HEK293 (cell line): ENCODE measurements around the gene EEFSEC.

Experiments
- CTCF ChIA-PET: fragments of 350-600 bp; formaldehyde crosslinking; extraction: SDS; loops from one replicate; lab custom pipeline; 2021; ENCODE audit warnings: antibody characterized with exemption; lab: Yijun Ruan, JAX
- POLR2A ChIA-PET: fragments of 300-600 bp; formaldehyde crosslinking; extraction: SDS; loops from one replicate; lab custom pipeline; 2020; ENCODE audit warnings: antibody characterized with exemption, inconsistent platforms; lab: Yijun Ruan, JAX
- H3K27ac ChIP-seq: fragments of 200-500 bp; sonication (Bioruptor generic); 2 replicates; pipeline ENCODE4 v1.5.1; 2014; ENCODE audit warnings: low read depth, low read length, control low read depth, inconsistent platforms; ENCODE audit errors: extremely low read depth
- H3K36me3 ChIP-seq, 2 experiments: fragments of 200-500 bp in 1 of 2; sonication (Bioruptor generic) in 1 of 2; 1 replicate in 1 of 2; 2 replicates in 1 of 2; pipeline ENCODE4 v1.5.1; 2014 to 2017; ENCODE audit warnings: inconsistent platforms in 2 of 2, low read length in 2 of 2; ENCODE audit not compliant: control insufficient read depth in 2 of 2, insufficient read depth in 1 of 2
- H3K4me1 ChIP-seq: fragments of 200-500 bp; sonication (Bioruptor generic); 2 replicates; pipeline ENCODE4 v1.5.1; 2014; ENCODE audit warnings: mild to moderate bottlenecking, low read length, inconsistent platforms; ENCODE audit not compliant: control insufficient read depth, insufficient read depth
- H3K4me3 ChIP-seq: 2 replicates; pipeline ENCODE4 v1.5.1; 2011; ENCODE audit warnings: low read depth, mild to moderate bottlenecking, control low read depth, low read length, moderate library complexity
- H3K9me3 ChIP-seq: fragments of 200-500 bp; sonication (Bioruptor generic); 2 replicates; pipeline ENCODE4 v1.5.1; 2014; ENCODE audit warnings: low read depth, low read length, inconsistent platforms; ENCODE audit not compliant: control insufficient read depth, insufficient read depth
- HOXC10 ChIP-seq: sonication (generic); formaldehyde crosslinking; IDR thresholded peaks from 2 replicates; pipeline ENCODE4 v1.8.1; 2023; ENCODE audit warnings: mild to moderate bottlenecking, missing genetic modification reagents
- HOXD13 ChIP-seq: sonication (generic); formaldehyde crosslinking; IDR thresholded peaks from 2 replicates; pipeline ENCODE4 v1.8.0; 2022; ENCODE audit warnings: missing genetic modification reagents, borderline replicate concordance
- MEIS1 ChIP-seq: sonication (generic); formaldehyde crosslinking; IDR thresholded peaks from 2 replicates; pipeline ENCODE4 v1.8.1; 2022; ENCODE audit warnings: missing genetic modification reagents, mild to moderate bottlenecking, borderline replicate concordance
- MYNN ChIP-seq: fragments of 450-650 bp; formaldehyde crosslinking; IDR thresholded peaks from 2 replicates; pipeline ENCODE4 v1.5.1; 2016; ENCODE audit warnings: missing biosample characterization, missing genetic modification characterization, borderline replicate concordance
- SP3 ChIP-seq: fragments of 450-650 bp; formaldehyde crosslinking; IDR thresholded peaks from 2 replicates; pipeline ENCODE4 v1.5.1; 2016; ENCODE audit warnings: missing biosample characterization, missing genetic modification characterization
- WT1 ChIP-seq: fragments of 450-650 bp; formaldehyde crosslinking; IDR thresholded peaks from 2 replicates; pipeline ENCODE4 v1.5.1; 2016; ENCODE audit warnings: missing biosample characterization, missing genetic modification characterization
- ZBTB6 ChIP-seq: fragments of 450-650 bp; formaldehyde crosslinking; IDR thresholded peaks from 2 replicates; pipeline ENCODE4 v1.5.1; 2017; ENCODE audit warnings: missing biosample characterization, missing genetic modification characterization
- ZFP37 ChIP-seq: fragments of 450-650 bp; formaldehyde crosslinking; IDR thresholded peaks from 2 replicates; pipeline ENCODE4 v1.5.1; 2016; ENCODE audit warnings: missing biosample characterization, missing genetic modification characterization
- ZFP69B ChIP-seq: fragments of 450-650 bp; formaldehyde crosslinking; IDR thresholded peaks from 2 replicates; pipeline ENCODE4 v1.5.1; 2016; ENCODE audit warnings: missing biosample characterization, missing genetic modification characterization
- ZNF112 ChIP-seq: fragments of 450-650 bp; formaldehyde crosslinking; IDR thresholded peaks from 2 replicates; pipeline ENCODE4 v1.5.0; 2017; ENCODE audit warnings: missing biosample characterization, missing genetic modification characterization
- ZNF155 ChIP-seq: fragments of 450-650 bp; formaldehyde crosslinking; IDR thresholded peaks from 2 replicates; pipeline ENCODE4 v1.5.1; 2016; ENCODE audit warnings: missing biosample characterization, missing genetic modification characterization
- ZNF157 ChIP-seq: fragments of 450-650 bp; formaldehyde crosslinking; IDR thresholded peaks from 2 replicates; pipeline ENCODE4 v1.5.1; 2016; ENCODE audit warnings: missing biosample characterization, missing genetic modification characterization
- ZNF302 ChIP-seq: fragments of 450-650 bp; formaldehyde crosslinking; IDR thresholded peaks from 2 replicates; pipeline ENCODE4 v1.5.1; 2016; ENCODE audit warnings: missing biosample characterization, missing genetic modification characterization, low read depth
- ZNF394 ChIP-seq: fragments of 450-650 bp; formaldehyde crosslinking; IDR thresholded peaks from 2 replicates; pipeline ENCODE4 v1.5.1; 2016; ENCODE audit warnings: missing biosample characterization, missing genetic modification characterization, mild to moderate bottlenecking, moderate library complexity, borderline replicate concordance
- ZNF423 ChIP-seq: fragments of 450-650 bp; formaldehyde crosslinking; IDR thresholded peaks from 2 replicates; pipeline ENCODE4 v1.5.1; 2016; ENCODE audit warnings: missing biosample characterization, missing genetic modification characterization
- ZNF514 ChIP-seq: fragments of 450-650 bp; formaldehyde crosslinking; IDR thresholded peaks from 2 replicates; pipeline ENCODE4 v1.5.1; 2016; ENCODE audit warnings: missing biosample characterization, missing genetic modification characterization
- ZNF580 ChIP-seq: fragments of 450-650 bp; formaldehyde crosslinking; IDR thresholded peaks from 2 replicates; pipeline ENCODE4 v1.5.1; 2016; ENCODE audit warnings: missing biosample characterization, missing genetic modification characterization
- ZNF658 ChIP-seq: fragments of 450-650 bp; formaldehyde crosslinking; IDR thresholded peaks from 2 replicates; pipeline ENCODE4; 2016; ENCODE audit warnings: missing biosample characterization, missing genetic modification characterization
- ZNF660 ChIP-seq: fragments of 450-650 bp; IDR thresholded peaks from 2 replicates; pipeline ENCODE4 v1.5.1; 2018; ENCODE audit warnings: missing biosample characterization, mild to moderate bottlenecking, missing genetic modification characterization
- ZNF76 ChIP-seq: fragments of 450-650 bp; formaldehyde crosslinking; IDR thresholded peaks from 2 replicates; pipeline ENCODE4; 2016; ENCODE audit warnings: low read depth, missing biosample characterization, missing genetic modification characterization, borderline replicate concordance
- ZNF777 ChIP-seq: fragments of 450-650 bp; formaldehyde crosslinking; IDR thresholded peaks from 2 replicates; pipeline ENCODE4 v1.5.1; 2017; ENCODE audit warnings: missing biosample characterization, missing genetic modification characterization, borderline replicate concordance
- ZNF791 ChIP-seq: fragments of 450-650 bp; formaldehyde crosslinking; IDR thresholded peaks from 2 replicates; pipeline ENCODE4 v1.5.1; 2016; ENCODE audit warnings: missing biosample characterization, missing genetic modification characterization
- ZNF843 ChIP-seq: fragments of 450-650 bp; formaldehyde crosslinking; IDR thresholded peaks from 2 replicates; pipeline ENCODE4 v1.5.1; 2016; ENCODE audit warnings: missing biosample characterization, missing genetic modification characterization
- ZSCAN30 ChIP-seq: fragments of 450-650 bp; IDR thresholded peaks from 2 replicates; pipeline ENCODE4 v1.5.1; 2018; ENCODE audit warnings: missing biosample characterization, mild to moderate bottlenecking, missing genetic modification characterization, moderate library complexity
- TF ChIP-seq, protein P1 (sequence below): IDR thresholded peaks from 2 replicates; pipeline ENCODE4 v1.6.1; 2011; ENCODE audit warnings: mild to moderate bottlenecking, low read depth, low read length, borderline replicate concordance
- TF ChIP-seq, protein P2 (sequence below): fragments of 450-650 bp; formaldehyde crosslinking; IDR thresholded peaks from 2 replicates; pipeline ENCODE4 v1.5.1; 2016; ENCODE audit warnings: missing biosample characterization, missing genetic modification characterization, low read depth
- TF ChIP-seq, protein P3 (sequence below): fragments of 450-650 bp; formaldehyde crosslinking; IDR thresholded peaks from 2 replicates; pipeline ENCODE4 v1.5.1; 2016; ENCODE audit warnings: missing biosample characterization, missing genetic modification characterization, borderline replicate concordance

The EEFSEC gene

GRCh38 chr3:128271536-128272332, 118.5 kb downstream of the EEFSEC start:
- POLR2A ChIA-PET = no interaction called here

DNA sequence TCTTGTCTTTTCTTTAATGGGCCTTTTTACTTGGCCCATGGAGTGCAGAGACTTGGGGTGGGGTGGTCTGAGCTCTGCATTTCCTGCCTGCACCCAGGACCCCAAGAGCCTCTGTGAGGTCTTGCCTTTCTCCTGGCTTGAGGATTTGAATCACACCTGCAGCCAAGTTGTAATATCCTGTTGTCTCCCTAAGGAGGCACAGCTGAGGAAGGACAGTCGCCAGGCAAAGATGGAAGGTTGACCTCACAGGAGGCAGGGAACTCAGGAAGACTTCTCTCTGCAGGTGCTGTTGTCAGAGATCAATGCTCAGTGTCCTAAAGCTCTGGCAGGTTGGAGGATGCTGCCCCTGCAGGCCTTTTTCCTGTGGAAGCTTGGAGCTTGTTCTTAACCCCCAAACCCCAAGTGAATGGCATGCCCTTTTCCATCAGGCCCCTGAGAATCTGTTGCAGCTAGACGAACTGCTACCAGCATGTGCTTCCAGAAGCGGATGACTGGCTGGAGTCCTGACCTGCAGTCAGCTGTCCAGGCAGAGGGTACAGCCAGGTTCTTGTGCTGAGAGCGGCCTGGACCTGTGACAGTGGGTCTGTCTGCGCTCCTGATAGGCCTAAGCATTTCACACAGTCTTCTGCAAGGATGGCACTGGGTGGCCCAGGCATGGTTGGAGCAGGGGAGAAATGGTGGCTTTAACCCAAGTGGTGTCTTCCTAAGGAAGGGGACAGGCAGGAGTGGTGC, 120.0 kb downstream of the EEFSEC start:
- Histone ChIP-seq H3K36me3 (no peaks in the 10 kb centered on the region), H3K4me3 (no peak overlapping the region), H3K4me1 (no peaks in the 10 kb centered on the region; the same call in 1 of the 2 replicates), H3K9me3 (no peaks in the 10 kb centered on the region), H3K27ac (no peak overlapping the region)
- ChIA-PET POLR2A (no interaction called here), CTCF (no interaction called here)
- no peak for TF ChIP-seq ZFP69B (tag by site-specific recombination)
- no peak for TF ChIP-seq MYNN (tag by site-specific recombination)
- no peak for TF ChIP-seq ZNF580 (tag by site-specific recombination)
- no peak for TF ChIP-seq ZNF660 (tag by site-specific recombination)
- TF ChIP-seq MEIS1 (CRISPR knock-in tag) = no peak
- no peak for TF ChIP-seq ZNF112 (tag by site-specific recombination)
- no peak for TF ChIP-seq ZSCAN30 (tag by site-specific recombination)
- TF ChIP-seq ZBTB6 (tag by site-specific recombination) = no peak
- TF ChIP-seq, protein P1, sequence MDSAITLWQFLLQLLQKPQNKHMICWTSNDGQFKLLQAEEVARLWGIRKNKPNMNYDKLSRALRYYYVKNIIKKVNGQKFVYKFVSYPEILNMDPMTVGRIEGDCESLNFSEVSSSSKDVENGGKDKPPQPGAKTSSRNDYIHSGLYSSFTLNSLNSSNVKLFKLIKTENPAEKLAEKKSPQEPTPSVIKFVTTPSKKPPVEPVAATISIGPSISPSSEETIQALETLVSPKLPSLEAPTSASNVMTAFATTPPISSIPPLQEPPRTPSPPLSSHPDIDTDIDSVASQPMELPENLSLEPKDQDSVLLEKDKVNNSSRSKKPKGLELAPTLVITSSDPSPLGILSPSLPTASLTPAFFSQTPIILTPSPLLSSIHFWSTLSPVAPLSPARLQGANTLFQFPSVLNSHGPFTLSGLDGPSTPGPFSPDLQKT = no peak

More at GRCh38 chr3:128271536-128272332, 118.5 kb downstream of the EEFSEC start:
- H3K4me3 ChIP-seq = no peak overlapping the region
- no peak for TF ChIP-seq SP3 (tag by site-specific recombination)
- no peak for TF ChIP-seq HOXD13 (CRISPR knock-in tag)
- TF ChIP-seq ZNF155 (tag by site-specific recombination) = no peak
- TF ChIP-seq HOXC10 (CRISPR knock-in tag) = no peak
- TF ChIP-seq ZNF843 = no peak
- TF ChIP-seq ZNF157 (tag by site-specific recombination) = no peak
- TF ChIP-seq, protein P2, sequence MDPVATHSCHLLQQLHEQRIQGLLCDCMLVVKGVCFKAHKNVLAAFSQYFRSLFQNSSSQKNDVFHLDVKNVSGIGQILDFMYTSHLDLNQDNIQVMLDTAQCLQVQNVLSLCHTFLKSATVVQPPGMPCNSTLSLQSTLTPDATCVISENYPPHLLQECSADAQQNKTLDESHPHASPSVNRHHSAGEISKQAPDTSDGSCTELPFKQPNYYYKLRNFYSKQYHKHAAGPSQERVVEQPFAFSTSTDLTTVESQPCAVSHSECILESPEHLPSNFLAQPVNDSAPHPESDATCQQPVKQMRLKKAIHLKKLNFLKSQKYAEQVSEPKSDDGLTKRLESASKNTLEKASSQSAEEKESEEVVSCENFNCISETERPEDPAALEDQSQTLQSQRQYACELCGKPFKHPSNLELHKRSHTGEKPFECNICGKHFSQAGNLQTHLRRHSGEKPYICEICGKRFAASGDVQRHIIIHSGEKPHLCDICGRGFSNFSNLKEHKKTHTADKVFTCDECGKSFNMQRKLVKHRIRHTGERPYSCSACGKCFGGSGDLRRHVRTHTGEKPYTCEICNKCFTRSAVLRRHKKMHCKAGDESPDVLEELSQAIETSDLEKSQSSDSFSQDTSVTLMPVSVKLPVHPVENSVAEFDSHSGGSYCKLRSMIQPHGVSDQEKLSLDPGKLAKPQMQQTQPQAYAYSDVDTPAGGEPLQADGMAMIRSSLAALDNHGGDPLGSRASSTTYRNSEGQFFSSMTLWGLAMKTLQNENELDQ (tag by site-specific recombination) = no peak
- TF ChIP-seq ZNF302 (tag by site-specific recombination) = no peak
- TF ChIP-seq, protein P3, sequence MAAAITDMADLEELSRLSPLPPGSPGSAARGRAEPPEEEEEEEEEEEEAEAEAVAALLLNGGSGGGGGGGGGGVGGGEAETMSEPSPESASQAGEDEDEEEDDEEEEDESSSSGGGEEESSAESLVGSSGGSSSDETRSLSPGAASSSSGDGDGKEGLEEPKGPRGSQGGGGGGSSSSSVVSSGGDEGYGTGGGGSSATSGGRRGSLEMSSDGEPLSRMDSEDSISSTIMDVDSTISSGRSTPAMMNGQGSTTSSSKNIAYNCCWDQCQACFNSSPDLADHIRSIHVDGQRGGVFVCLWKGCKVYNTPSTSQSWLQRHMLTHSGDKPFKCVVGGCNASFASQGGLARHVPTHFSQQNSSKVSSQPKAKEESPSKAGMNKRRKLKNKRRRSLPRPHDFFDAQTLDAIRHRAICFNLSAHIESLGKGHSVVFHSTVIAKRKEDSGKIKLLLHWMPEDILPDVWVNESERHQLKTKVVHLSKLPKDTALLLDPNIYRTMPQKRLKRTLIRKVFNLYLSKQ (tag by site-specific recombination) = no peak
- no peak for TF ChIP-seq ZNF777
- TF ChIP-seq ZNF76 (tag by site-specific recombination) = no peak
- TF ChIP-seq ZNF423 = no peak
- no peak for TF ChIP-seq ZNF394 (tag by site-specific recombination)
- no peak for TF ChIP-seq ZFP37
- TF ChIP-seq WT1 = no peak
- TF ChIP-seq ZNF514 (tag by site-specific recombination) = no peak
- no peak for TF ChIP-seq ZNF791
- TF ChIP-seq ZNF658 (tag by site-specific recombination) = no peak
- H3K4me1 ChIP-seq = no peaks in the 10 kb centered on the region
- no peak overlapping the region for H3K27ac ChIP-seq
- CTCF ChIA-PET = no interaction called here
- H3K36me3 ChIP-seq = no peaks in the 10 kb centered on the region
- no peaks in the 10 kb centered on the region for H3K9me3 ChIP-seq
